K562 (cell line): Measurements from ENCODE around the gene CCDC174. TPM values are rescaled to one million over a fixed set of nuclear protein-coding genes. Genes with fewer than 3 reads are reported as not detected.

Source experiments
- ARID4B ChIP-seq: sonication (generic); formaldehyde crosslinking; IDR thresholded peaks from 2 replicates; pipeline ENCODE4 v1.8.0; 2022; ENCODE audit warnings: mild to moderate bottlenecking, missing genetic modification reagents
- ATF7 ChIP-seq: fragments of 450-650 bp; IDR thresholded peaks from 2 replicates; pipeline ENCODE4 v1.7.1; 2014; ENCODE audit warnings: mild to moderate bottlenecking, moderate library complexity
- FOXA3 ChIP-seq, 2 experiments: fragments of 450-650 bp in 1 of 2; sonication (generic) in 1 of 2; formaldehyde crosslinking; IDR thresholded peaks in 1 of 2; conservative IDR thresholded peaks in 1 of 2; 2 replicates each; pipeline versions ENCODE4 v1.4.0 to v1.8.0; 2020 to 2022; ENCODE audit warnings: mild to moderate bottlenecking in 2 of 2, missing genetic modification reagents in 1 of 2
- NFE2 ChIP-seq: IDR thresholded peaks from 2 replicates; pipeline ENCODE4 v1.6.1; 2014; ENCODE audit warnings: antibody characterized with exemption, low read depth
- NRF1 ChIP-seq, 2 experiments: fragments of 450-650 bp; IDR thresholded peaks in 1 of 2; conservative IDR thresholded peaks in 1 of 2; 2 replicates each; pipeline ENCODE4 v1.6.1; 2014; ENCODE audit warnings: mild to moderate bottlenecking in 2 of 2
- PHB2 ChIP-seq: fragments of 450-650 bp; IDR thresholded peaks from 2 replicates; pipeline ENCODE4 v1.6.1; 2017; ENCODE audit warnings: low read depth
- PREB ChIP-seq: sonication (generic); formaldehyde crosslinking; IDR thresholded peaks from 2 replicates; pipeline ENCODE4 v1.8.1; 2023; ENCODE audit warnings: mild to moderate bottlenecking, missing genetic modification reagents
- PTRF ChIP-seq: fragments of 450-650 bp; IDR thresholded peaks from 2 replicates; pipeline ENCODE4 v1.6.1; 2016; ENCODE audit warnings: mild to moderate bottlenecking, missing genetic modification characterization, missing compliant biosample characterization
- RNF2 ChIP-seq: sonication (generic); IDR thresholded peaks from 2 replicates; pipeline ENCODE4 v1.6.1; 2016
- SMAD4 ChIP-seq: fragments of 250-450 bp; sonication (Bioruptor Pico); conservative IDR thresholded peaks from 2 replicates; pipeline ENCODE4 v1.8.0; 2021; ENCODE audit warnings: inconsistent platforms, mild to moderate bottlenecking, moderate library complexity
- SREBF1 ChIP-seq: fragments of 150-350 bp; IDR thresholded peaks from 2 replicates; pipeline ENCODE4 v1.6.1; 2014; ENCODE audit warnings: antibody characterized with exemption, low read depth, low read length, borderline replicate concordance
- TRIM28 ChIP-seq: fragments of 450-650 bp; IDR thresholded peaks from 2 replicates; pipeline ENCODE4 v1.6.1; 2017
- ZHX1 ChIP-seq: fragments of 150-350 bp; conservative IDR thresholded peaks from 2 replicates; pipeline ENCODE4 v1.6.1; 2014; ENCODE audit warnings: low read length
- ZNF316 ChIP-seq: fragments of 450-650 bp; IDR thresholded peaks from 2 replicates; pipeline ENCODE4 v1.6.1; 2016
- ZNF592 ChIP-seq: fragments of 450-650 bp; IDR thresholded peaks from 2 replicates; pipeline ENCODE4 v1.6.1; 2017; ENCODE audit warnings: antibody characterized with exemption, mild to moderate bottlenecking
- polyA plus RNA-seq, 8 experiments: library from polyadenylated mRNA; depleted of rRNA in 4 of 8; stranded (reverse) in 5 of 8; unstranded in 3 of 8; fragments of >200 nt; fragmentation: Nextera tagmentation in 2 of 8; fragmentation: Illumina TruSeq in 1 of 8; extraction: Ambion mirVana in 2 of 8; extraction: Trizol in 1 of 8; gene quantifications; 2 replicates each; pipeline versions ENCODE4 v1.2.1 to v1.2.3, GENCODE V29; 2011 to 2014; ENCODE audit warnings: inconsistent platforms in 1 of 8, missing spikeins in 1 of 8
- total RNA-seq, 7 experiments: library from RNA; depleted of rRNA in 6 of 7; stranded (reverse); fragments of >200 nt in 6 of 7; fragmentation: Illumina TruSeq in 2 of 7; extraction: Trizol in 2 of 7; gene quantifications; 2 replicates each; pipeline versions ENCODE4 v1.2.1 to v1.2.3, GENCODE V29; 2011 to 2021; ENCODE audit warnings: low replicate concordance in 1 of 7

Gene CCDC174
- total and polyA plus RNA-seq, 9 of the 15 experiments (the other 6 are each of a cell fraction or from before 2014, with no cell fraction given) = 7.4 to 41.0 (median 28.5) TPM

GRCh38 chr3:14660942-14661341 lies 9.4 kb downstream of the CCDC174 start (continued):
- TF ChIP-seq SMAD4 (CRISPR knock-in tag) = peak; percentile 41; the same call in 1 of the 2 replicates
- no peak for TF ChIP-seq PREB (CRISPR knock-in tag)
- TF ChIP-seq PTRF = no peak
- peak; percentile 67 for TF ChIP-seq ATF7
- TF ChIP-seq ZHX1 = no peak
- TF ChIP-seq ZNF316 = peak; percentile 56; the same call in 1 of the 2 replicates
- TF ChIP-seq NRF1 (conservative IDR thresholded peaks at IDR 0.05 in 1 of 2, IDR thresholded peaks at IDR 0.05 in 1 of 2) = no peak
- TF ChIP-seq NFE2 = no peak
- TF ChIP-seq ZNF592 = 0 out of 2 replicates have a peak, but pooled peaks have one; percentile 24
- no peak for TF ChIP-seq RNF2
- no peak for TF ChIP-seq TRIM28
- no peak for TF ChIP-seq SREBF1
- TF ChIP-seq PHB2 = no peak
- no peak for TF ChIP-seq FOXA3 (CRISPR knock-in tag; conservative IDR thresholded peaks at IDR 0.05 in 1 of 2, IDR thresholded peaks at IDR 0.05 in 1 of 2)
- TF ChIP-seq ARID4B (CRISPR knock-in tag) = no peak
